ENCODE data around the gene KIF5B. TPM values are rescaled to one million over a fixed set of nuclear protein-coding genes. Genes with fewer than 3 reads are reported as not detected.

Gene KIF5B
- total and polyA plus RNA-seq, 10 of the 15 experiments (the other 5 are each of a cell fraction or from before 2014, with no cell fraction given) = 14.7 to 47.4 (median 33.1) TPM

- ChIA-PET RAD21 (ENCODE audit: unreplicated experiment) (no interaction called here), SMC1A (ENCODE audit: uncharacterized antibody, unreplicated experiment) (interaction anchor here (1.0 kb wide), 1 partner anchor 116 kb away, joined by 3 read pairs; no protein-coding TSS in a partner anchor), CTCF (no interaction called here), POLR2A (no interaction called here)
- 94% methylated on average over 2 of the region's 2 CpGs for WGBS (ENCODE audit: insufficient coverage, insufficient replicate concordance, low lambda C conversion rate, missing lambda C conversion rate)
- no peaks in the 10 kb centered on the region for H3K9me3 ChIP-seq (replicated peaks; ENCODE audit: control insufficient read depth, insufficient read depth, low read length)
- no peak overlapping the region for H2AFZ ChIP-seq (ENCODE audit: control insufficient read depth, low read depth, low read length)
- in situ Hi-C loops (cut with MboI) (no loop called here), intact Hi-C loops (cut with micrococcal nuclease; ENCODE audit: unreplicated experiment) (no loop called here)
- no TSS peak for BruUV-seq (replicated peaks)
- no peak overlapping the region for H3K4me3 ChIP-seq
- no peak for DNase-seq (ENCODE audit: low read depth, low spot score)
- H3K36me3 ChIP-seq (ENCODE audit: control insufficient read depth in 2 of 2, insufficient read depth in 2 of 2, low read length in 1 of 2) = no peaks in the 10 kb centered on the region
- H3K9ac ChIP-seq (ENCODE audit: control insufficient read depth, insufficient read depth, low read length) = no peak overlapping the region
- FAIRE-seq = no peak
- H3K79me2 ChIP-seq (ENCODE audit: control insufficient read depth, insufficient read depth, low read length) = no peaks in the 10 kb centered on the region
- H3K4me1 ChIP-seq (ENCODE audit: control insufficient read depth, insufficient read depth, low read length) = 0 out of 2 replicates have a peak, but pooled peaks cover 3% of the 10 kb centered on the region
- H4K20me1 ChIP-seq (ENCODE audit: control insufficient read depth, insufficient read depth) = no peaks in the 10 kb centered on the region
- no peak overlapping the region for H3K4me2 ChIP-seq (ENCODE audit: control insufficient read depth, insufficient read depth)
- H3K27ac ChIP-seq (ENCODE audit: control insufficient read depth, insufficient read depth) = no peak overlapping the region
- no peaks in the 10 kb centered on the region for H3K27me3 ChIP-seq (replicated peaks in 1 of 2; ENCODE audit: control insufficient read depth in 2 of 2, insufficient read depth in 2 of 2, low read length in 1 of 2)
- TF ChIP-seq POLR2AphosphoS2 (IDR thresholded peaks at IDR 0.05; ENCODE audit: low read depth, low read length) (no peak), ESRRA (IDR thresholded peaks at IDR 0.05; ENCODE audit: low read length) (no peak), IKZF1 (conservative IDR thresholded peaks at IDR 0.05) (no peak), WRNIP1 (IDR thresholded peaks at IDR 0.05; ENCODE audit: borderline replicate concordance, low read depth, low read length) (no peak), POLR2AphosphoS5 (IDR thresholded peaks at IDR 0.05; ENCODE audit: low read length) (no peak), KDM1A (IDR thresholded peaks at IDR 0.05; ENCODE audit: borderline replicate concordance) (no peak), YBX1 (IDR thresholded peaks at IDR 0.05) (no peak), HCFC1 (IDR thresholded peaks at IDR 0.05; ENCODE audit: low read length) (no peak), FOS (IDR thresholded peaks at IDR 0.05; ENCODE audit: borderline replicate concordance, extremely low read depth, insufficient read length) (no peak), SMARCA5 (IDR thresholded peaks at IDR 0.05) (no peak)
- TF ChIP-seq, protein P1, sequence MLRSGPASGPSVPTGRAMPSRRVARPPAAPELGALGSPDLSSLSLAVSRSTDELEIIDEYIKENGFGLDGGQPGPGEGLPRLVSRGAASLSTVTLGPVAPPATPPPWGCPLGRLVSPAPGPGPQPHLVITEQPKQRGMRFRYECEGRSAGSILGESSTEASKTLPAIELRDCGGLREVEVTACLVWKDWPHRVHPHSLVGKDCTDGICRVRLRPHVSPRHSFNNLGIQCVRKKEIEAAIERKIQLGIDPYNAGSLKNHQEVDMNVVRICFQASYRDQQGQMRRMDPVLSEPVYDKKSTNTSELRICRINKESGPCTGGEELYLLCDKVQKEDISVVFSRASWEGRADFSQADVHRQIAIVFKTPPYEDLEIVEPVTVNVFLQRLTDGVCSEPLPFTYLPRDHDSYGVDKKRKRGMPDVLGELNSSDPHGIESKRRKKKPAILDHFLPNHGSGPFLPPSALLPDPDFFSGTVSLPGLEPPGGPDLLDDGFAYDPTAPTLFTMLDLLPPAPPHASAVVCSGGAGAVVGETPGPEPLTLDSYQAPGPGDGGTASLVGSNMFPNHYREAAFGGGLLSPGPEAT (IDR thresholded peaks at IDR 0.05; ENCODE audit: low read depth) = no peak
- TF ChIP-seq, protein P2, sequence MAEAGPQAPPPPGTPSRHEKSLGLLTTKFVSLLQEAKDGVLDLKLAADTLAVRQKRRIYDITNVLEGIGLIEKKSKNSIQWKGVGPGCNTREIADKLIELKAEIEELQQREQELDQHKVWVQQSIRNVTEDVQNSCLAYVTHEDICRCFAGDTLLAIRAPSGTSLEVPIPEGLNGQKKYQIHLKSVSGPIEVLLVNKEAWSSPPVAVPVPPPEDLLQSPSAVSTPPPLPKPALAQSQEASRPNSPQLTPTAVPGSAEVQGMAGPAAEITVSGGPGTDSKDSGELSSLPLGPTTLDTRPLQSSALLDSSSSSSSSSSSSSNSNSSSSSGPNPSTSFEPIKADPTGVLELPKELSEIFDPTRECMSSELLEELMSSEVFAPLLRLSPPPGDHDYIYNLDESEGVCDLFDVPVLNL (IDR thresholded peaks at IDR 0.05; ENCODE audit: low read depth, low read length) = no peak
- TF ChIP-seq, protein P3, sequence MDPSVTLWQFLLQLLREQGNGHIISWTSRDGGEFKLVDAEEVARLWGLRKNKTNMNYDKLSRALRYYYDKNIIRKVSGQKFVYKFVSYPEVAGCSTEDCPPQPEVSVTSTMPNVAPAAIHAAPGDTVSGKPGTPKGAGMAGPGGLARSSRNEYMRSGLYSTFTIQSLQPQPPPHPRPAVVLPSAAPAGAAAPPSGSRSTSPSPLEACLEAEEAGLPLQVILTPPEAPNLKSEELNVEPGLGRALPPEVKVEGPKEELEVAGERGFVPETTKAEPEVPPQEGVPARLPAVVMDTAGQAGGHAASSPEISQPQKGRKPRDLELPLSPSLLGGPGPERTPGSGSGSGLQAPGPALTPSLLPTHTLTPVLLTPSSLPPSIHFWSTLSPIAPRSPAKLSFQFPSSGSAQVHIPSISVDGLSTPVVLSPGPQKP (IDR thresholded peaks at IDR 0.05; ENCODE audit: low read depth, low read length) = no peak
- no peak for ATAC-seq
These were observed 78.1 kb downstream of the KIF5B start for GRCh38 chr10:31978156-31978483.

All from GM12878 (cell line).